Thoracic aorta endothelial cell (primary cell): ENCODE results near the gene NT5DC3. TPM values are rescaled to one million over a fixed set of nuclear protein-coding genes. Genes with fewer than 3 reads are reported as not detected.

Source experiments
- total RNA-seq: library from RNA; depleted of rRNA; stranded (reverse); fragments of >200 nt; gene quantifications from 2 replicates; pipeline ENCODE4 v1.2.3, GENCODE V29; 2012

Gene NT5DC3
- total RNA-seq: 6.3 and 9.3 TPM in 2 replicates

GRCh38 chr12:103840876-103841689 lies at the start of gene NT5DC3:
NT5DC3 (minus strand) TSS chr12:103841234; CDS start chr12:103841156, 78 bp downstream.

Other genes starting within 250 kb of the NT5DC3 start
- gene HSP90B1, start 89.2 kb upstream of the NT5DC3 start, total RNA-seq: 800 and 928 TPM in 2 replicates
- 46.0 and 50.7 TPM in 2 replicates for gene TDG, start 124.6 kb upstream of the NT5DC3 start, total RNA-seq
- gene GLT8D2, start 209.0 kb upstream of the NT5DC3 start, total RNA-seq: 2.2 and 2.8 TPM in 2 replicates
- 19.5 and 22.5 TPM in 2 replicates for gene HCFC2, start 223.3 kb upstream of the NT5DC3 start, total RNA-seq